Measurements from ENCODE around the gene FANCC. TPM values are rescaled to one million over a fixed set of nuclear protein-coding genes. Genes with fewer than 3 reads are reported as not detected.

Gene FANCC
- total and polyA plus RNA-seq, 2 experiments from 2014 or later, result 13.1 to 15.6 TPM

DNA sequence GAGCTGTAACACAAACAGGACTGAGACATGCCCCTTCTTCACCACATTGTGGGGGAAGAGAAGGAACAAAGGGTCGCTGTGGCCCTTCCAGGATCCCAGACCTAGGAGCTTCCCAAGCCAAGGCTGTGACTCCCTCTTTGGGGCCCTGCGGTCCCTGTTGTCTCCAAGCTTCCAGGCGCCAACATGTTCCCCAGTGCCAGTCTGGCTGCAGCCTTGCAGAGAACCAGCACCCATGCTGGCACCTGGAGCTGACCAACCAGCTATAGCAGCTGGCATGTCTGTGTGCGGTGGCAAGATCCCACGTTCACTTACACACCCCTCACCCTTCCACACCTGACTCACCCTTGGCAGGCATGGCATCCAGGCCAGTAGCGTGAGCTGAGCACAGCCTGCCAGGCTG is 20.7 kb upstream of the FANCC start:
- no peaks in the 10 kb centered on the region for H3K36me3 ChIP-seq (replicated peaks; ENCODE audit: insufficient read depth, low read depth)
- no peaks in the 10 kb centered on the region for H3K79me2 ChIP-seq
- no peaks in the 10 kb centered on the region for H3K9me3 ChIP-seq (ENCODE audit: low read depth)
- TF ChIP-seq, protein P1, sequence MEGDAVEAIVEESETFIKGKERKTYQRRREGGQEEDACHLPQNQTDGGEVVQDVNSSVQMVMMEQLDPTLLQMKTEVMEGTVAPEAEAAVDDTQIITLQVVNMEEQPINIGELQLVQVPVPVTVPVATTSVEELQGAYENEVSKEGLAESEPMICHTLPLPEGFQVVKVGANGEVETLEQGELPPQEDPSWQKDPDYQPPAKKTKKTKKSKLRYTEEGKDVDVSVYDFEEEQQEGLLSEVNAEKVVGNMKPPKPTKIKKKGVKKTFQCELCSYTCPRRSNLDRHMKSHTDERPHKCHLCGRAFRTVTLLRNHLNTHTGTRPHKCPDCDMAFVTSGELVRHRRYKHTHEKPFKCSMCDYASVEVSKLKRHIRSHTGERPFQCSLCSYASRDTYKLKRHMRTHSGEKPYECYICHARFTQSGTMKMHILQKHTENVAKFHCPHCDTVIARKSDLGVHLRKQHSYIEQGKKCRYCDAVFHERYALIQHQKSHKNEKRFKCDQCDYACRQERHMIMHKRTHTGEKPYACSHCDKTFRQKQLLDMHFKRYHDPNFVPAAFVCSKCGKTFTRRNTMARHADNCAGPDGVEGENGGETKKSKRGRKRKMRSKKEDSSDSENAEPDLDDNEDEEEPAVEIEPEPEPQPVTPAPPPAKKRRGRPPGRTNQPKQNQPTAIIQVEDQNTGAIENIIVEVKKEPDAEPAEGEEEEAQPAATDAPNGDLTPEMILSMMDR (IDR thresholded peaks at IDR 0.05; ENCODE audit: poor library complexity), result no peak
- TF ChIP-seq EZH2 (IDR thresholded peaks at IDR 0.05; ENCODE audit: borderline replicate concordance), result no peak
- TF ChIP-seq EZH2phosphoT487 (IDR thresholded peaks at IDR 0.05; ENCODE audit: low read depth, severe bottlenecking, unreplicated experiment), result no peak
- H2AFZ ChIP-seq, result no peak overlapping the region
- no peaks in the 10 kb centered on the region for H3K9me2 ChIP-seq (replicated peaks; ENCODE audit: insufficient read depth)
- no peak overlapping the region for H3K27ac ChIP-seq
- DNase-seq (ENCODE audit: low spot score), result no peak
- H3K4me2 ChIP-seq, result no peak overlapping the region
- 94% methylated on average over 6 of the region's 6 CpGs for WGBS (ENCODE audit: low lambda C conversion rate, missing lambda C conversion rate)
- no peaks in the 10 kb centered on the region for H3K27me3 ChIP-seq
- no peaks in the 10 kb centered on the region for H3K4me1 ChIP-seq (ENCODE audit: insufficient read depth)
- no peaks in the 10 kb centered on the region for H4K20me1 ChIP-seq (ENCODE audit: insufficient read depth, poor library complexity, severe bottlenecking)
- no peak overlapping the region for H3K4me3 ChIP-seq

GRCh38 chr9:95336281-95336680 is 18.8 kb upstream of the FANCC start:
- 74% methylated on average over 3 of the region's 3 CpGs for WGBS (ENCODE audit: low lambda C conversion rate, missing lambda C conversion rate)
- Histone ChIP-seq H3K27ac (no peak overlapping the region), H3K4me2 (no peak overlapping the region), H3K9me2 (replicated peaks; ENCODE audit: insufficient read depth) (no peaks in the 10 kb centered on the region), H2AFZ (no peak overlapping the region), H3K4me3 (no peak overlapping the region), H3K36me3 (replicated peaks; ENCODE audit: insufficient read depth, low read depth) (no peaks in the 10 kb centered on the region), H3K79me2 (no peaks in the 10 kb centered on the region), H3K27me3 (no peaks in the 10 kb centered on the region), H3K9me3 (ENCODE audit: low read depth) (no peaks in the 10 kb centered on the region), H4K20me1 (ENCODE audit: insufficient read depth, poor library complexity, severe bottlenecking) (no peaks in the 10 kb centered on the region), H3K4me1 (ENCODE audit: insufficient read depth) (no peaks in the 10 kb centered on the region)
- TF ChIP-seq EZH2phosphoT487 (IDR thresholded peaks at IDR 0.05; ENCODE audit: low read depth, severe bottlenecking, unreplicated experiment), result no peak
- TF ChIP-seq EZH2 (IDR thresholded peaks at IDR 0.05; ENCODE audit: borderline replicate concordance), result no peak
- TF ChIP-seq, protein P1 (IDR thresholded peaks at IDR 0.05; ENCODE audit: poor library complexity), result peak; percentile 40
- peak; percentile 22 for DNase-seq (ENCODE audit: low spot score)

GRCh38 chr9:95333426-95333825 is 15.9 kb upstream of the FANCC start:
- Histone ChIP-seq H2AFZ (no peak overlapping the region), H3K36me3 (replicated peaks; ENCODE audit: insufficient read depth, low read depth) (no peaks in the 10 kb centered on the region), H3K4me2 (no peak overlapping the region), H3K4me1 (ENCODE audit: insufficient read depth) (no peaks in the 10 kb centered on the region), H3K9me2 (replicated peaks; ENCODE audit: insufficient read depth) (no peaks in the 10 kb centered on the region), H3K79me2 (no peaks in the 10 kb centered on the region), H3K4me3 (no peak overlapping the region), H3K27ac (no peak overlapping the region), H3K27me3 (no peaks in the 10 kb centered on the region), H4K20me1 (ENCODE audit: insufficient read depth, poor library complexity, severe bottlenecking) (no peaks in the 10 kb centered on the region), H3K9me3 (ENCODE audit: low read depth) (no peaks in the 10 kb centered on the region)
- DNase-seq (ENCODE audit: low spot score), result no peak
- TF ChIP-seq EZH2 (IDR thresholded peaks at IDR 0.05; ENCODE audit: borderline replicate concordance) (no peak), EZH2phosphoT487 (IDR thresholded peaks at IDR 0.05; ENCODE audit: low read depth, severe bottlenecking, unreplicated experiment) (no peak)
- TF ChIP-seq, protein P1 (IDR thresholded peaks at IDR 0.05; ENCODE audit: poor library complexity), result no peak
- 84% methylated on average over 2 of the region's 2 CpGs for WGBS (ENCODE audit: low lambda C conversion rate, missing lambda C conversion rate)

GRCh38 chr9:95332860-95333259 is 15.4 kb upstream of the FANCC start:
- no peak for DNase-seq (ENCODE audit: low spot score)
- no peak overlapping the region for H3K27ac ChIP-seq
- H3K79me2 ChIP-seq, result no peaks in the 10 kb centered on the region

More at GRCh38 chr9:95332860-95333259, 15.4 kb upstream of the FANCC start:
- Histone ChIP-seq H2AFZ (no peak overlapping the region), H3K4me3 (no peak overlapping the region), H3K9me2 (replicated peaks; ENCODE audit: insufficient read depth) (no peaks in the 10 kb centered on the region), H3K9me3 (ENCODE audit: low read depth) (peaks cover 2% of the 10 kb centered on the region), H4K20me1 (ENCODE audit: insufficient read depth, poor library complexity, severe bottlenecking) (no peaks in the 10 kb centered on the region), H3K27me3 (no peaks in the 10 kb centered on the region), H3K36me3 (replicated peaks; ENCODE audit: insufficient read depth, low read depth) (no peaks in the 10 kb centered on the region), H3K4me2 (no peak overlapping the region), H3K4me1 (ENCODE audit: insufficient read depth) (no peaks in the 10 kb centered on the region)
- 95% methylated on average over 2 of the region's 2 CpGs for WGBS (ENCODE audit: low lambda C conversion rate, missing lambda C conversion rate)
- TF ChIP-seq EZH2 (IDR thresholded peaks at IDR 0.05; ENCODE audit: borderline replicate concordance), result no peak
- TF ChIP-seq, protein P1 (IDR thresholded peaks at IDR 0.05; ENCODE audit: poor library complexity), result no peak
- no peak for TF ChIP-seq EZH2phosphoT487 (IDR thresholded peaks at IDR 0.05; ENCODE audit: low read depth, severe bottlenecking, unreplicated experiment)
